Heart left ventricle (tissue), 13 donors: ENCODE results near the gene TMEM209.

Source experiments
- POLR2A ChIP-seq, 2 donors: fragments of 450-650 bp; IDR thresholded peaks; one replicate each; pipeline ENCODE4 v1.6.1; 2017; ENCODE audit warnings: antibody characterized with exemption in 2 of 2, mild to moderate bottlenecking in 2 of 2, moderate library complexity in 2 of 2
- TF ChIP-seq, protein P1 (sequence below), 12 donors: fragments of 200-600 bp; sonication (generic) in 4 of 12; IDR thresholded peaks; one replicate each; pipeline versions ENCODE4 v1.5.0 to v1.8.0; 2018 to 2022; ENCODE audit warnings: antibody characterized with exemption in 12 of 12, mild to moderate bottlenecking in 5 of 12
- donor health status: ischemic (EF 13 %, LVEDD 7.1; RV severe dilation, severe dysfunction).
- donor health status: DM: no; HTN: yes; CAD: no.
- donor health status: DM: no; HTN: no; CAD: no.
- donor health status: ischemic (EF 25% LVEDD 6.9; RV normal size, moderate dysfunction).
- donor health status: ischemic (EF 25% LVEDD 5.7; RV mildly dilated, moderate dysfunction).
- donor health status: ischemic (EF 35%, LVEDD 5.7; RV mildly dilated, moderate dysfunction).
- donor health status: nonischemic (EF 11% LVEDD 7.7; RV severe dilation, severe dysfunction).
- donor health status: DM: yes; HTN: yes; CAD: no.
- donor health status: PGD.
- donor health status: ischemic (EF 29% LVEDD 5.4; RV normal size, mild dysfunction).
- donor health status: nonischemic (EF 23%, LVEDD 6.1; RV moderate dilation, normal function).

DNA sequence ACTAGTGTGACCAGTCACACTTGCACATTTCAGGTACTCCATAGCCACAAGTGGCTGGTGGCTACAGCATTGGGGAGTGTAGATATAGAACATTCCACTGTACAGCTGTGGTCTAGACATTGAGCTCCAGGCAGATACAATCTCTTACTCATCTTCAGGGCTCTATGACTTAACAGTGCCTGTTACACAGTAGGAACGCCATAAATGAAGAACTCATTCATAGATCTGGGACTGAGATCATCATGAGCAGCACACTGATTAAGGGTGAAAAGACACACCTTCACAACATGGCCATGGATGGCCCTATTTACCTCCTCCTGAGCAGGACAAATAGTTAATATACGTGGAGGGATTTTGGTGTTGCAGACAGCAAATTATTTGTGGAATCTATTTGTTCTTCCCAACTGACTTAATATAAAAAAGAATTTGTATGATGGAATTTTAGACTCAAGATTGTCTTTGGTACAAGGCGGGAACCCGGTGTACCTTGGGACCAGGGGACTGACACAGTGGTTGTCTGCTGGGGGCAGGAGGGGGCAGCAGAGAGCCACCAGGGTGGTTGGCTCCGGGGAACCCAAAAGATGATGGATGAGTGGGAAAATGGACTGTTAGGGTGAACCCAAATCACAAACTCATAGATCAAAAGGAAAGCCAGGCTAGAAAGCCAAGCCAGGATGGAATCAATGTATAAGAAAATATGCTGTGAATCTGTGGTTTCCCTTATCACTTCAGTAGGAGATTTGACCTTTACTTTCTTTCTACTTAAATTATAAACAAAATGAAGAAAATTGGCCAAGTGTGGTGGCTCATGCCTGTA lies 37.2 kb upstream of the TMEM209 start:
- TF ChIP-seq, protein P1, sequence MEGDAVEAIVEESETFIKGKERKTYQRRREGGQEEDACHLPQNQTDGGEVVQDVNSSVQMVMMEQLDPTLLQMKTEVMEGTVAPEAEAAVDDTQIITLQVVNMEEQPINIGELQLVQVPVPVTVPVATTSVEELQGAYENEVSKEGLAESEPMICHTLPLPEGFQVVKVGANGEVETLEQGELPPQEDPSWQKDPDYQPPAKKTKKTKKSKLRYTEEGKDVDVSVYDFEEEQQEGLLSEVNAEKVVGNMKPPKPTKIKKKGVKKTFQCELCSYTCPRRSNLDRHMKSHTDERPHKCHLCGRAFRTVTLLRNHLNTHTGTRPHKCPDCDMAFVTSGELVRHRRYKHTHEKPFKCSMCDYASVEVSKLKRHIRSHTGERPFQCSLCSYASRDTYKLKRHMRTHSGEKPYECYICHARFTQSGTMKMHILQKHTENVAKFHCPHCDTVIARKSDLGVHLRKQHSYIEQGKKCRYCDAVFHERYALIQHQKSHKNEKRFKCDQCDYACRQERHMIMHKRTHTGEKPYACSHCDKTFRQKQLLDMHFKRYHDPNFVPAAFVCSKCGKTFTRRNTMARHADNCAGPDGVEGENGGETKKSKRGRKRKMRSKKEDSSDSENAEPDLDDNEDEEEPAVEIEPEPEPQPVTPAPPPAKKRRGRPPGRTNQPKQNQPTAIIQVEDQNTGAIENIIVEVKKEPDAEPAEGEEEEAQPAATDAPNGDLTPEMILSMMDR (IDR thresholded peaks at IDR 0.05): peak; percentile 66 to 89 (median 75)
- TF ChIP-seq POLR2A (IDR thresholded peaks at IDR 0.05): no peak
